HG03159 (cell line): Measurements from ENCODE around the gene KRTAP9-8.
"Not testable (repeated sequence)": the region's sequence is repeated elsewhere in the genome, so short reads cannot be mapped to it uniquely, and the experiment has no call there.

Source experiments
- ATAC-seq: cut with Tn5 transposase; IDR thresholded peaks from one replicate; pipeline ENCODE4 v1.9.1; 2021; ENCODE audit warnings: mild to moderate bottlenecking, moderate library complexity; ENCODE audit not compliant: unreplicated experiment

Gene KRTAP9-8

DNA sequence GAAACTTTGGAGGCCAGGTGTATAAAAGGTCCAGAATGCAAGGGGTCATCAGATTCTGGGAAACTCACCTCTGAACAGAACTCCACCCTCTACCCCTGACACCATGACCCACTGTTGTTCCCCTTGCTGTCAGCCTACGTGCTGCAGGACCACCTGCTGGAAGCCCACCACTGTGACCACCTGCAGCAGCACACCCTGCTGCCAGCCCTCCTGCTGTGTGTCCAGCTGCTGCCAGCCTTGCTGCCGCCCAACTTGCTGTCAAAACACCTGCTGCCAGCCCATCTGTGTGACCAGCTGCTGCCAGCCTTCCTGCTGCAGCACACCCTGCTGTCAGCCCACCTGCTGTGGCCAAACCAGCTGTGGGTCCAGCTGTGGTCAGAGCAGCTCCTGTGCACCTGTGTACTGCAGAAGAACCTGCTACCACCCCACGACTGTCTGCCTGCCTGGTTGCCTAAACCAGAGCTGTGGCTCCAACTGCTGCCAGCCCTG, at the start of gene KRTAP9-8:
Gene KRTAP9-8 (plus strand): TSS at position 51 of the 489 bp plus-strand sequence. CDS start 53 bp downstream, at position 104.
- not testable (repeated sequence) for ATAC-seq

DNA sequence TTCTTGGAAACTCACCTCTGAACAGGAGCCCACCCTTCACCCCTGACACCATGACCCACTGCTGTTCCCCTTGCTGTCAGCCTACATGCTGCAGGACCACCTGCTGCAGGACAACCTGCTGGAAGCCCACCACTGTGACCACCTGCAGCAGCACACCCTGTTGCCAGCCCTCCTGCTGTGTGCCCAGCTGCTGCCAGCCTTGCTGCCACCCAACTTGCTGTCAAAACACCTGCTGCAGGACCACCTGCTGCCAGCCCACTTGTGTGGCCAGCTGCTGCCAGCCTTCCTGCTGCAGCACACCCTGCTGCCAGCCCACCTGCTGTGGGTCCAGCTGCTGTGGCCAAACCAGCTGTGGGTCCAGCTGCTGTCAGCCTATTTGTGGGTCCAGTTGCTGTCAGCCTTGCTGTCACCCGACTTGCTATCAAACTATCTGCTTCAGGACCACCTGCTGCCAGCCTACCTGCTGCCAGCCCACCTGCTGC, 47.9 kb upstream of the KRTAP9-8 start, which contains the start of gene KRTAP9-1:
Gene KRTAP9-1 (plus strand): TSS at position 51 of the 482 bp plus-strand sequence. CDS start 0 bp downstream, at position 51.
- not testable (repeated sequence) for ATAC-seq

DNA sequence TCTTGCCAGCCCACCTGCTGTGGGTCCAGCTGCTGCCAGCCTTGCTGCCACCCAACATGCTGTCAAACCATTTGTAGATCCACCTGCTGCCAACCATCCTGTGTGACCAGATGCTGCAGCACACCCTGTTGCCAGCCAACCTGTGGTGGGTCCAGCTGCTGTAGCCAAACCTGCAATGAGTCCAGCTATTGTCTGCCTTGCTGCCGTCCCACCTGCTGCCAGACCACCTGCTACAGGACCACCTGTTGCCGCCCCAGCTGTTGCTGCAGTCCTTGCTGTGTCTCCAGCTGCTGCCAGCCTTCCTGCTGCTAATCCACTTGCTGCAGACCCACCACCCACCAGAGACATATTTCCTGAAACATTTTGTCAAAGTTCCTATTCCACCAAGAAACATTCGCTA, 47.5 kb upstream of the KRTAP9-8 start:
- ATAC-seq = no peak

DNA sequence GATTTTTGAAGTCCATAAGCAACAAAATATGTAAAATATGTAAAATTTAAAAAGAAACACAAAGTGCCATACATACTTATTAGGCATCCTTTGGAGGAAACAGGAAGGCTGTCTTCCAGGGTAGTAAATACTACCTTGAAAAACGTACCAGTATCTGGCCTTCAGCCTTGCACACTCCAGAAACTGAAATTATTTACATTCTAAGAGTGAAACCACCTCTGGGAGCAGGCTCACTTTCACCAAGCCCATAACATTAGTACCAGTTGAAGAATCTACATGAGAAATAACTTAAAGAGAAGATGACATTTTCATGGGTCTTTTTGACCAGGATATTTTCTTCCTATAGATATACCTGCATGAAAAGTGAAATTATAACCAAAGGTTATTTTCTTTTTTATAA, 41.7 kb upstream of the KRTAP9-8 start:
- no peak for ATAC-seq

DNA sequence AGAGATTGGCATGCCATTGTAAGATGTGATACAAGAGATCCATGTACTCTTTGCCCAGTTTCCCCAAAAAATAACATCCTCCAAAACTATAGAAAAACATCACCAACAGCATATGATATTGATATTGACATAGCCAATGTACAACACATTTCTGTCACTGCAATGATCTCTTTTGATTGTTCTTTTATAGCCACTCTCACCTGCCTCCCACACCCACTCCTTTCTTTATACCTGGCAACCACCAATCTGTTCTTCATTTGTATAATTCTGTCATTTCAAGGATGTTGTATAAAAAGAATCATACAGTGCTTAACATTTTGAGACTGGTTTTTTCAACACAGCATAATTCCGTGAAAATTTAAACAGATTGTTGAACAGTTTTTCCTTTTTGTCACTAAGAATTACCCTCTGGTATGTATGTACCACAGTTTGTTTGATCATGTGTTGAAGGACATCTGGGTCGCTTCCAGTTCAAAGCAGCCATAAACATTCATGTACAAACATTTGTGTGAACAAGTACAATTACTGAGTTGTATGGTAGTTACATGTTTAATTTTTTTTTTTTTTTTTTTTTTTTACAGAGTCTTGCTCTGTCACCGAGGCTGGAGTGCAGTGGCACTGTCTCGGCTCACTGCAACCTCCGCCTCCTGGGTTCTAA, 38.2 kb upstream of the KRTAP9-8 start:
- no peak for ATAC-seq

DNA sequence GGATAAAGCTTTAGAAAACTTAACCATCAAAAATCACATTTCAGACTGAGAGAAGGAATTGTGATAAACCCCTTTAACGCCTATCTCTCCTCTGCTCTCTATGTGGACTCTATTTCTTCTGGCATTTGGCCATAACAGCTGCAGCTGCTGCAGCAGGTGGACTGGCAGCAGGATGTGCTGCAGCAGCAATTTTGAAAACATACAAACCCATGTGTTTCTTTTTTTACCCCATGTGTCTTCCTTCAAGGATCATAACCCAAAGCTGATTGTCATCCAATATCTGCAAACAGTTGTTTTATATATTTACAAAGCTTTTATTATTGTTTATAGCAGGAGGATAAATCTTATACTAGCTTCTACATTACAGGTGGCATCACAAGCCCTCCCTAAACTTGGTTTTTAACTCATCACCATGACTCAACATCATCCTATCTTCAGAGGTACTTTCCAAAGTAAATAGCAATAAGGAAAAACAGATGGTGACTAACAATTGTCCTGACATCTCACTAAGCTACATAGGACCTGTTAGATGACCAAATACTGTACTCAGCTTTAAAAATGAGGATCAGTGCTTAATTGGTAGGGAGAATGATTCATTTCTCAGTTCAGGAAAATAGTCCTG, 25.8 kb upstream of the KRTAP9-8 start:
- ATAC-seq = no peak

- no peak for ATAC-seq
Measured at GRCh38 chr17:41212524-41213169, 25.2 kb upstream of the KRTAP9-8 start.

DNA sequence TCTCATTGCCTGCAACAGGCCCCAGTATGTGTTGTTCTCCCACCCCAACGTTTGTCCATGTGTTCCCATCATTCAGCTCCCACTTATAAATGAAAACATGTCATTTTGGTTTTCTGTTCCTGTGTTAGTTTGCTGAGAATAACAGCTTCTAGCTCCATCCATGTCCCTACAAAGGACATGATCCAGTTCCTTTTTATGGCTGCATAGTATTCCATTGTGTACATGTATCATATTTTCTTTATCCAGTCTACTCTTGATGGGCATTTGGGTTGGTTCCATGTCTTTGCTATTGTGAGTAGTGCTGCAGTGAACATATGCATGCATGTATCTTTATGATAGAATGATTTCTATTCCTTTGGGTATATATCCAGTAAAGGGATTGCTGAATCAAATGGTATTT, 22.1 kb upstream of the KRTAP9-8 start:
- ATAC-seq = no peak

DNA sequence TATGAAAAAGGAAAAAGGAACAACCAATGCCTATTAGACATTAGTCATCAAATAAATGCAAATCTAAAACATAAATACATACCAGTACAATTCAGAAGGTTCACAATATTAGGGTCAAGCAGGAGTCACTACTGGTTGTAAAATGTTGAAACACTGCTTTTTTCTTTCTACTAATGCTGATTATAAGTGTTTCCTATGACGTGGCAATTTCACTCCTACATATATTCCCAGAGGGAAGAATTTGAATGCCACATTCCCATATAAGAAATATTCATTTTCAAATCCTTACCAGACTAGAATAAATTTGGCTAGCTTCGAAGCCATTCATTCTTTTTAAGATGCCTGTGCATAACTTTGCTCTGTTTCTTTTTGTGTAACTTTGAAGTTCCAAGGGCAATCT, 14.0 kb upstream of the KRTAP9-8 start:
- ATAC-seq = no peak

DNA sequence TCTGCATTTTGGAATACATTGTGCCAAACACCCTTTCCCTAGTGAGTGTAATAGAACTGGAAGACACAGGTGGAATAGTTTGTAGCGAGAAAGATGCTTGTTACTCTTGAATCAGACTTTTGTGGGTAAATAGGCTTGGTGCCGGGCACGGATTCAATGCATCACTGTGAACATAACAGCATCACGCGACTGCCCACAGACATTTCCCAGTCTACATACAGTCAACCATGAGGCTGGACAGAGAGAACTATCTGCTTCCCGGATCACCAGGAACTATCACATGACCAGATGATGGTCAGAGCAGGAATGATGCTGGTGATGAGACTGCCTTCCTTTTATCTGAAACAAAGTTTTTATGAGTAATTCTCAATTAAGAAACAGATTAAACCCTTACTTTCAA, 11.7 kb upstream of the KRTAP9-8 start:
- no peak for ATAC-seq

- not testable (repeated sequence) for ATAC-seq
Measured at GRCh38 chr17:41226598-41227095, 11.2 kb upstream of the KRTAP9-8 start, which contains the start of gene KRTAP9-2. KRTAP9-2 (plus strand) TSS chr17:41226648; CDS start chr17:41226655, 7 bp downstream.

DNA sequence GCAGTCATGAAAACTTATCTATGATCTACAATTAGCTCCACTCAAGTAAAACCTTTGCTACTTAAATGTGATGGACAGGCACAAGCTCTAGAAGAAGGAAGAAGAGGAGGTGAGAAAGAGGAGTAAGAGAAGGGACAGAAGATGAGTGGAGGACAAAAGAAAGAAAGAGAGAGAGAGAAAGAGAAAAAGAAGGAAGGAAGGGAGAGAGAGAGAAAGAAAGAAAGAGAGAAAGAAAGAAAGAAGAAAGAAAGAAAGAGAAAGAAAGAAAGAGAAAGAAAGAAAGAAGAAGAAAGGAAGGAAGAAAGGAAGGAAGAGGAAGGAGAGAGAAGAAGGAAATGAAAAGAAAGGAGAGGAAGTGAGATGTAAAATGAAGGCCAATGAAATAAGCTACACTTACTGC, 7.7 kb upstream of the KRTAP9-8 start:
- ATAC-seq = no peak

DNA sequence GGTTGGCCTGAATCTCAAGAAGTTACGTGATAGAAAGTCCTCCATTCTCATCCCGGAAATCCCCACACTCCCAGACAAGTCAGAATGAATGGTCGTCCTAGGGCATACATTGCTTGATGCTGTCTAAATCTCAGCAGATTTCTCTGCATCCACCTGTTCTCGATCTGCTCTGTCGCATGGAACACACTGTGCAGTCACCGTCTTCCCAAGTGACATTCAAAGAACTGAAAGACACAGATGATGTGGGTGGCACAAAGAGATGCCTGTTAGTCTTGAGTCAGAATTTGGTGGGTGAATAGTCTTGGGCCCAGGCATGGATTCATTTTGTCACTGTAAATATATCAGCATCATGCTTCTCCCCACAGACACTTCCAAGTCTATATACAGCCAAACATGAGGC, 6.1 kb upstream of the KRTAP9-8 start:
- no peak for ATAC-seq

DNA sequence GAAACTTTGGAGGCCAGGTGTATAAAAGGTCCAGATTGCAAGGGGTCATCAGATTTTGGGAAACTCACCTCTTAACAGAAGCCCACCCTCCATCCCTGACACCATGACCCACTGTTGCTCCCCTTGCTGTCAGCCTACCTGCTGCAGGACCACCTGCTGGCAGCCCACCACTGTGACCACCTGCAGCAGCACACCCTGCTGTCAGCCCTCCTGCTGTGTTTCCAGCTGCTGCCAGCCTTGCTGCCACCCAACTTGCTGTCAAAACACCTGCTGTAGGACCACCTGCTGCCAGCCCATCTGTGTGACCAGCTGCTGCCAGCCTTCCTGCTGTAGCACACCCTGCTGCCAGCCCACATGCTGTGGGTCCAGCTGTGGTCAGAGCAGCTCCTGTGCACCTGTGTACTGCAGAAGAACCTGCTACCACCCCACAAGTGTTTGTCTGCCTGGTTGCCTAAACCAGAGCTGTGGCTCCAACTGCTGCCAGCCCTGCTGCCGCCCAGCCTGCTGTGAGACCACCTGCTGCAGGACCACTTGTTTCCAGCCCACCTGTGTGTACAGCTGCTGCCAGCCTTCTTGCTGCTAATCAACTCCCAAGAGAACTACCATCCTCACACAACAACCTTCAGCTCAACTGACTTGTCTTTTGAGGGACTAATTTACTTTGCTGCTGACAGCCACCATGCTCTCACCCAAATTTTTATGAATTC, 5.2 kb upstream of the KRTAP9-8 start, which contains the start of gene KRTAP9-3:
Gene KRTAP9-3 (plus strand): TSS at position 51 of the 707 bp plus-strand sequence. CDS start 53 bp downstream, at position 104.
- ATAC-seq = not testable (repeated sequence)

- ATAC-seq = not testable (repeated sequence)
Measured at GRCh38 chr17:41237116-41237515, 683 bp upstream of the KRTAP9-8 start.

- not testable (repeated sequence) for ATAC-seq
Measured at GRCh38 chr17:41246995-41247787, 9.4 kb downstream of the KRTAP9-8 start.

- ATAC-seq = not testable (repeated sequence)
Measured at GRCh38 chr17:41249637-41250240, 11.9 kb downstream of the KRTAP9-8 start, which contains the start of gene KRTAP9-4. KRTAP9-4 (plus strand) TSS chr17:41249687; CDS start chr17:41249721, 34 bp downstream.

GRCh38 chr17:41251261-41251660, 13.5 kb downstream of the KRTAP9-8 start:
- no peak for ATAC-seq

GRCh38 chr17:41254861-41255260, 17.1 kb downstream of the KRTAP9-8 start:
- ATAC-seq = no peak
